Esophagus muscularis mucosa (tissue), 4 donors: ENCODE measurements around the gene NME7. TPM values are rescaled to one million over a fixed set of nuclear protein-coding genes. Genes with fewer than 3 reads are reported as not detected.

ENCODE experiments used
- DNase-seq: peaks from one replicate; pipeline ENCODE4 v3.0.0-alpha.2; 2017; ENCODE audit errors: extremely low spot score
- H3K27ac ChIP-seq, 4 donors: fragments of 200-600 bp; sonication (generic); replicated peaks in 1 of 4; 1 replicate in 3 of 4; 2 replicates in 1 of 4; pipeline ENCODE4 v1.5.1; 2016 to 2019; ENCODE audit warnings: mild to moderate bottlenecking in 1 of 4
- H3K27me3 ChIP-seq, 4 donors: fragments of 200-600 bp; sonication (generic); one replicate each; pipeline versions ENCODE4 v1.5.1 to v1.6.0; 2016 to 2019
- H3K36me3 ChIP-seq, 4 donors: fragments of 200-600 bp; sonication (generic); one replicate each; pipeline ENCODE4 v1.5.1; 2016 to 2019
- H3K4me1 ChIP-seq, 4 donors: fragments of 200-600 bp; sonication (generic); one replicate each; pipeline ENCODE4 v1.5.1; 2016 to 2019
- H3K4me3 ChIP-seq, 4 donors: fragments of 200-600 bp; sonication (generic); 1 replicate in 2 of 4; 2 replicates in 2 of 4; pipeline ENCODE4 v1.5.1; 2016 to 2019; ENCODE audit warnings: mild to moderate bottlenecking in 4 of 4, moderate library complexity in 1 of 4
- H3K9me3 ChIP-seq, 4 donors: fragments of 200-600 bp; sonication (generic); 1 replicate in 3 of 4; 2 replicates in 1 of 4; pipeline ENCODE4 v1.5.1; 2016 to 2019
- CTCF ChIP-seq, 3 experiments: fragments of 200-600 bp in 2 of 3; fragments of 450-650 bp in 1 of 3; sonication (generic) in 2 of 3; IDR thresholded peaks; one replicate each; pipeline ENCODE4 v1.5.1; 2017 to 2019; ENCODE audit warnings: antibody characterized with exemption in 3 of 3, mild to moderate bottlenecking in 2 of 3, moderate library complexity in 1 of 3
- EP300 ChIP-seq: sonication (generic); formaldehyde crosslinking; IDR thresholded peaks from one replicate; pipeline ENCODE4 v1.6.1; 2017; ENCODE audit warnings: antibody characterized with exemption
- POLR2A ChIP-seq: fragments of 450-650 bp; IDR thresholded peaks from one replicate; pipeline ENCODE4 v1.6.1; 2017; ENCODE audit warnings: antibody characterized with exemption, moderate library complexity, mild to moderate bottlenecking, low read depth
- POLR2AphosphoS5 ChIP-seq, 2 donors: sonication (generic); formaldehyde crosslinking; IDR thresholded peaks; one replicate each; pipeline ENCODE4 v1.6.1; 2017; ENCODE audit warnings: antibody characterized with exemption in 2 of 2
- WGBS: methylation state at CpG from one replicate; pipeline ENCODE4 v1.1.5; 2018; 5-methylcytosine and 5-hydroxymethylcytosine counted together
- intact Hi-C: fragments of 100-400 bp; cut with DNase I; formaldehyde crosslinking; loops from one replicate; pipeline ENCODE4 v1.15.1; 2023
- total RNA-seq, 4 donors: library from RNA; depleted of rRNA; stranded (reverse); fragments of >200 nt; gene quantifications; one replicate each; pipeline versions ENCODE4 v1.1.0 to v1.2.1, GENCODE V29; 2016

Gene NME7
- total RNA-seq, 4 donors from 2014 or later: 10.2 to 27.8 (median 14.5) TPM

- TF ChIP-seq POLR2AphosphoS5 (IDR thresholded peaks at IDR 0.05): no peak
- TF ChIP-seq CTCF (IDR thresholded peaks at IDR 0.05): no peak
- no peak for TF ChIP-seq POLR2A
- TF ChIP-seq EP300: no peak
- no peak overlapping the region for H3K4me3 ChIP-seq
- no peaks in the 10 kb centered on the region for H3K27me3 ChIP-seq
- DNase-seq: no peak
- WGBS: 26% methylated on average over 1 of the region's 1 CpG
- H3K9me3 ChIP-seq: no peaks in the 10 kb centered on the region
- H3K36me3 ChIP-seq: no peaks in the 10 kb centered on the region
- intact Hi-C loops: no loop called here
- H3K27ac ChIP-seq: no peak overlapping the region
- H3K4me1 ChIP-seq: peaks cover 0 to 16% (median 9%) of the 10 kb centered on the region in 4 donors
These were observed 131.5 kb downstream of the NME7 start for GRCh38 chr1:169236143-169236542.

- WGBS: 82% methylated on average over 2 of the region's 2 CpGs
- Histone ChIP-seq H3K9me3 (no peaks in the 10 kb centered on the region), H3K36me3 (no peaks in the 10 kb centered on the region), H3K27ac (no peak overlapping the region), H3K27me3 (no peaks in the 10 kb centered on the region), H3K4me3 (no peak overlapping the region), H3K4me1 (peaks cover 0 to 11% (median 7%) of the 10 kb centered on the region in 4 donors)
- TF ChIP-seq POLR2AphosphoS5 (IDR thresholded peaks at IDR 0.05): no peak
- TF ChIP-seq CTCF (IDR thresholded peaks at IDR 0.05): no peak
- intact Hi-C loops: no loop called here
- no peak for DNase-seq
These were observed 132.0 kb downstream of the NME7 start for GRCh38 chr1:169235568-169235967.

- Histone ChIP-seq H3K4me1 (peaks cover 0 to 10% (median 6%) of the 10 kb centered on the region in 4 donors), H3K27me3 (no peaks in the 10 kb centered on the region), H3K36me3 (peaks cover 0 to 1% (median 0%) of the 10 kb centered on the region in 4 donors), H3K4me3 (no peak overlapping the region), H3K27ac (no peak overlapping the region), H3K9me3 (no peaks in the 10 kb centered on the region)
- intact Hi-C loops: no loop called here
- WGBS: 90% methylated on average over 3 of the region's 3 CpGs
- DNase-seq: no peak
- no peak for TF ChIP-seq CTCF (IDR thresholded peaks at IDR 0.05)
- TF ChIP-seq POLR2A: no peak
- no peak for TF ChIP-seq POLR2AphosphoS5 (IDR thresholded peaks at IDR 0.05)
- no peak for TF ChIP-seq EP300
These were observed 132.8 kb downstream of the NME7 start for GRCh38 chr1:169234780-169235179.

GRCh38 chr1:169217636-169218035 is 150.0 kb downstream of the NME7 start:
- no peaks in the 10 kb centered on the region for H3K27me3 ChIP-seq
- H3K9me3 ChIP-seq: no peaks in the 10 kb centered on the region
- TF ChIP-seq CTCF (IDR thresholded peaks at IDR 0.05) (no peak), POLR2A (no peak), EP300 (no peak)
- no peak for DNase-seq
- peaks cover 0 to 3% (median 0%) of the 10 kb centered on the region in 4 donors for H3K36me3 ChIP-seq
- WGBS: 71% methylated on average over 3 of the region's 3 CpGs
- H3K4me3 ChIP-seq: no peak overlapping the region
- intact Hi-C loops: no loop called here
- H3K27ac ChIP-seq: no peak overlapping the region
- H3K4me1 ChIP-seq: no peaks in the 10 kb centered on the region

- no peaks in the 10 kb centered on the region for H3K9me3 ChIP-seq
- H3K4me3 ChIP-seq: no peak overlapping the region
- H3K27me3 ChIP-seq: no peaks in the 10 kb centered on the region
- 99% methylated on average over 4 of the region's 4 CpGs for WGBS
- peaks cover 0 to 3% (median 0%) of the 10 kb centered on the region in 4 donors for H3K36me3 ChIP-seq
- H3K4me1 ChIP-seq: no peaks in the 10 kb centered on the region
- H3K27ac ChIP-seq: no peak overlapping the region
- no peak for DNase-seq
- intact Hi-C loops: no loop called here
- TF ChIP-seq POLR2AphosphoS5 (IDR thresholded peaks at IDR 0.05) (no peak), POLR2A (no peak), CTCF (IDR thresholded peaks at IDR 0.05) (no peak), EP300 (no peak)
These were observed 153.0 kb downstream of the NME7 start for GRCh38 chr1:169214598-169214997.
